ENCODE measurements around the gene TLE3.

TLE3 gene

DNA sequence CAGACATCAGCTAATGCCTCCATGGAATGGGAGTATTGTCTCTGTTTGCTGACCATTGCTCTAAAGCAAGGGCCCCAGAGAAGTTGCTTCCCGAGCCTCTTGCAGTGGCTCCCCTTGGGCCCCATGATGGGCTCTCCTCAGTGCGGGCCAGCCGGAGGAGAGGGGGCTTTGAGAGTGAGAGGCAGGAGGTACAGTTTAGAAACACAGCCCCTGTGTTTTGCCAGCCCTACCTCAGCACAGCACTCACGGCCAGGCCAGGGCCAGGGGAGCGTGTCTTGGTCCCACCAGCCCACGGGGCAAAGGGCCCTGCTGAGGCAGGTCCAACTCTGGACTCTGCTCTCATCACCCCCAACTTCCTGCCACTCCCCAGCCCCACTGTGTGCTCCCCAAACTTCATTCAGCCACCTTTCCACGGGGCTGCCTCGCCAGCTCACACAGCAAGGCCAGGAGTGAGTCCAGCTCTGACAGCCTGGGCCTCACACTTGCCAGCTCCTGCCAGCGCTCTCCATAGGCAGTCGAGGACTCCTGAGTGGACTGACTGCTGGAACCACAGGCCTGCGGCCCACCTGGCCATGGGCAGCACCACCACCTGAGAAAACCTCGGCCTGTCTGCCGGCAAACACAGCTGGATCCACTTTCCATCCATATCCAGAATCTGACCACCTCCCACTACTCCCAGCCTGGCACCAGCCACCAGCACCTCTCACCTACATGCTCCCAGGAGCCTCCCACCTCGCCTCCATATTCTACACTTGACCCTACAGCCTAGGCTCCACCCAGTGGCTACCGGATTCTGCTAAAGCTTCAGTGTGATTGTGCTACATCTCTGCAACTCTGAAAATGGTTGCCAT, 99.0 kb downstream of the TLE3 start:
- FAIRE-seq: no peak

DNA sequence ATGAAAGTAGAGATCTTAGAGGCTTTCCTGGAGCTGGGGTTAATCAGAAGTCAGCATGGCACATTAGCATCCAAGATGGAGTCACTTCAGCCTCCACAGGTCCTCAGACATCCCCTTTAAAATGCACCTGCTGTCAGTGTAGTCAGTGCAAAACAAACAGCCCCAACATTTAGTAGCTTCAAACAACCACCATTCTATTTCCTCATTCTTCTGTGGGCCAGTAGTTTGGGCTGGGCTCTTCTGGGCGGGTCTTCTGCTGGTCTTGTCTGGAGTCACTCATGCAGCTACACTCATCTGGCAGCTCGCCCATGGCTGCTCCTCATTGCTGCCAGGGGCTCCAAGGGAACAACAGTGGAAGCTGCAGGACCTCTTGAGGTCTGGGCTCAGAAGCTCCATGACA, 99.9 kb downstream of the TLE3 start:
- FAIRE-seq: no peak
